AG09309 (cell line): ENCODE measurements around the gene IRX5.

Source experiments
- DNase-seq: peaks from one replicate; pipeline ENCODE4 v3.0.0-alpha.2; 2010; ENCODE audit warnings: low read depth
- H3K4me3 ChIP-seq: 2 replicates; pipeline ENCODE4 v1.5.1; 2011; ENCODE audit warnings: mild to moderate bottlenecking, low read depth, low read length, moderate library complexity; ENCODE audit not compliant: control insufficient read depth
- TF ChIP-seq, protein P1 (sequence below): IDR thresholded peaks from 2 replicates; pipeline ENCODE4 v1.5.1; 2011; ENCODE audit warnings: mild to moderate bottlenecking, low read depth, low read length, inconsistent platforms; ENCODE audit not compliant: insufficient read depth, control insufficient read depth; ENCODE audit errors: missing control alignments

Gene IRX5

DNA sequence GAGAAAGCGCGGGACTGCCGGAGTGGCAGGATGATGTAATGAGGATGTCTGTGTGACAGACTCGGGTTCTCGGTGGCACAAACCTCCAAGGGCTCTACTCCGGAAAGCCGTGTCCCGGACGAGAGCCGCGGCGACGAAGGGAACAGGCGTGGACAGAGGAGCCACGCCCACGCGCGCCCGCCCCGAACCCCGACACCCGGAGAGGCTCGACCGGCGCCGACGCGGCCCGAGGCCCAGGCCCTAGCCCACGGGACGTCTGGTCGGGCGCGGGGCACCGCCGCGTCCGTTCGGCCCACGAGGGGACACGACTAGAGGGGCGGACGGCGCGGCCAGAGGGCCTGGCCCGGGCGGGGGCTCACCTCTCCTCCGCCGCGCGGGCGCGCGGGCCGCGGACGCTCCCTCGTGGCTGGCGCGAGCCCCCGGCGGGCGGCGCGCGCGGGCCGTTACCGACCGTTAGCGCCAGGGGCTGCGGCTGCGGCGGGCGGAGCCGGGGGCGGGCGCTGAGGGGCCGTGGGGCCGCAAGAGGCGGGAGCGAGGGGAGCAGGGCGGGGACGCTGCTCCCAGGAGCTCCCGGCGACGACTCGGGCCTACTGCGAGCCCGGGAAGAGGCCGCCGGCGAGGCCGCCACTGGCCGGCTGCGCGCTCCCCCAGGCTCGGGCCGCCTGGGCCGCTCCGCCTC is 2.1 kb upstream of the IRX5 start:
- TF ChIP-seq, protein P1, sequence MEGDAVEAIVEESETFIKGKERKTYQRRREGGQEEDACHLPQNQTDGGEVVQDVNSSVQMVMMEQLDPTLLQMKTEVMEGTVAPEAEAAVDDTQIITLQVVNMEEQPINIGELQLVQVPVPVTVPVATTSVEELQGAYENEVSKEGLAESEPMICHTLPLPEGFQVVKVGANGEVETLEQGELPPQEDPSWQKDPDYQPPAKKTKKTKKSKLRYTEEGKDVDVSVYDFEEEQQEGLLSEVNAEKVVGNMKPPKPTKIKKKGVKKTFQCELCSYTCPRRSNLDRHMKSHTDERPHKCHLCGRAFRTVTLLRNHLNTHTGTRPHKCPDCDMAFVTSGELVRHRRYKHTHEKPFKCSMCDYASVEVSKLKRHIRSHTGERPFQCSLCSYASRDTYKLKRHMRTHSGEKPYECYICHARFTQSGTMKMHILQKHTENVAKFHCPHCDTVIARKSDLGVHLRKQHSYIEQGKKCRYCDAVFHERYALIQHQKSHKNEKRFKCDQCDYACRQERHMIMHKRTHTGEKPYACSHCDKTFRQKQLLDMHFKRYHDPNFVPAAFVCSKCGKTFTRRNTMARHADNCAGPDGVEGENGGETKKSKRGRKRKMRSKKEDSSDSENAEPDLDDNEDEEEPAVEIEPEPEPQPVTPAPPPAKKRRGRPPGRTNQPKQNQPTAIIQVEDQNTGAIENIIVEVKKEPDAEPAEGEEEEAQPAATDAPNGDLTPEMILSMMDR = no peak
- no peak for DNase-seq
- H3K4me3 ChIP-seq = peak overlapping the region; percentile 79

DNA sequence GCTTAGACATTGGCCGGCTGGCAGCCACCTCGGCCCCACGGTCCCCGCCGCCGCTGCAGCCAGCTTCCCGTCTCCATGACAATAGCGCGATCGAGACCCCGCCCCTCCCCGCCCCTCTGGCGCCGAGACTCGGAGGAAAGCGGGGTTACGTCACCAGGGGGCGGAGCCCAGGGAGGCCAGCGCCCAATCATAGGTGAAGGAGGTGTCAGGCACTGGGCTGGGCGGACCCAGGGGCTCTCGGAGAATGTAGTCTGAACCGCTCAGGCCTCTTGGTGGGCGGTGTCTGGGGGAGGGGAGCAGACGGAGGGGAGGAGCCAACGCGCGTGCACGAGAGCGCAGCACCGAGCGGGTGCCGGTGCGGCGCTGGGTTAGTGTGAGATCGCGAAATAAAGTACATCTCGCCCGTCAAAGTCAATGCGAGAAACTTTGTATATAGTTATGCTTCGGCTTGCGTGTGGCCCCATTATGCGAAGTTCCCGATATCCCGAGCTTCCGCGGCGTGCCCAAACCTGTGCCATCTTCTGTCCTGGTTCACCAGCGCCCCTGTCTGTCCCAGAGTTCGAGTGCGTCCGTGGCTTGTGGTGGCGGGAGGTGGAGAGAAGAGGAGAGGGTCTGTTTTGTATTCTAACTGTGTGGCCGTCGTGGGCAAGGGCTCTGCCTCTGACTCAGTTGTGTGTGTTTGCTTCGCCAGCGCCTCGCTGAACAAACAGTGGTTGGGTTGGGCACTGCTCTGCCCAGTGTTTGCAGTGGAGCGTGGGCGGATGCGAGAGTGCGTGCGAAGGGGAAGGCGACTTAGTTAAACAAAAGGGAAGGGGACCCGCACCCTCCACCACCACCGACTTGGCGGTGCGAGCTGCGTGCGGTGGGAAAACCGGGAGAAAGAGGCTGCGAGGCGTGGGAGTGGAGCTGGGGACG is 1.3 kb upstream of the IRX5 start:
- H3K4me3 ChIP-seq = peak overlapping the region; percentile 79
- peak; percentile 95 for DNase-seq
- TF ChIP-seq, protein P1 = peak; percentile 29

GRCh38 chr16:54930869-54931119 is 129 bp downstream of the IRX5 start:
- DNase-seq = no peak
- peak overlapping the region; percentile 58 for H3K4me3 ChIP-seq
- TF ChIP-seq, protein P1 = no peak

GRCh38 chr16:54931120-54932014 is 702 bp downstream of the IRX5 start:
- no peak for DNase-seq
- TF ChIP-seq, protein P1 = no peak
- H3K4me3 ChIP-seq = peak overlapping the region; percentile 58

GRCh38 chr16:54932021-54932660 is 1.5 kb downstream of the IRX5 start:
- H3K4me3 ChIP-seq = peak overlapping the region; percentile 58
- TF ChIP-seq, protein P1 = no peak
- DNase-seq = no peak

DNA sequence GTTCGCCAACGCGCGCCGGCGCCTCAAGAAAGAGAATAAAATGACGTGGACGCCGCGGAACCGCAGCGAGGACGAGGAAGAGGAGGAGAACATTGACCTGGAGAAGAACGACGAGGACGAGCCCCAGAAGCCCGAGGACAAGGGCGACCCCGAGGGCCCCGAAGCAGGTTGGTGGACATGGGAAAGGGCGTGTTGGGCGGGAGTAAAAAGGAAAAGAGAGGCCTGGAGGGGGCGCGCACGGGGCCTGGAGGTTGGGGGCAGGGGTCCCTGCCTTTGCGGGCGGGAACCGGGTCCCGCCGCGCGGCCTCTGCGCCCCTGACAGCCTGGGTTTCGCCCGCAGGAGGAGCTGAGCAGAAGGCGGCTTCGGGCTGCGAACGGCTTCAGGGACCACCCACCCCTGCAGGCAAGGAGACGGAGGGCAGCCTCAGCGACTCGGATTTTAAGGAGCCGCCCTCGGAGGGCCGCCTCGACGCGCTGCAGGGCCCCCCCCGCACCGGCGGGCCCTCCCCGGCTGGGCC is 2.1 kb downstream of the IRX5 start:
- DNase-seq = no peak
- TF ChIP-seq, protein P1 = peak; percentile 35
- H3K4me3 ChIP-seq = peak overlapping the region; percentile 58
